HG02763 (cell line): ENCODE data around the gene PSMB5.

Source experiments
- ATAC-seq: cut with Tn5 transposase; IDR thresholded peaks from one replicate; pipeline ENCODE4 v1.9.1; 2021; ENCODE audit warnings: mild to moderate bottlenecking, moderate library complexity; ENCODE audit not compliant: unreplicated experiment

The PSMB5 gene

DNA sequence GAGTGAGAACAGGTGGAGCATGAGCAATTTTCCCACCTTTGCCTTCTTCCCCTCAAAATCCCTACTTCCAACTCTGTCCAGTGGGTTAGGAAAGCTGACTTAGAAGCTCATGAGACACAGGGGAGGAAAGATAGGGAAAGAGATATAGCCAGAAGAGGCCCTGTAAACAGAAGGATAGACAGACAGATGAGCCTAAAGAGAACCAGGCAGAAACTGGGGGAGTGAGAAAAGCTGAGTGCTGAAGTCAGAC is 57.3 kb downstream of the PSMB5 start:
- no peak for ATAC-seq

GRCh38 chr14:22976620-22977433 is 57.9 kb downstream of the PSMB5 start:
- ATAC-seq, result no peak
